Effector memory CD8-positive, alpha-beta T cell (primary cell): ENCODE measurements around the gene TBC1D5.
A peak's percentile ranks its signal among the peaks of the same experiment; 100 is the strongest.

Experiments
- ATAC-seq: fragments of 150-1000 bp; cut with Tn5 transposase; replicated peaks from 2 replicates; pipeline ENCODE4 v1.10.0; 2021; ENCODE audit warnings: mild to moderate bottlenecking, moderate library complexity
- DNase-seq, 3 experiments: peaks; one replicate each; pipeline ENCODE4 v3.0.0; 2021
- H3K27ac Mint-ChIP-seq, 2 donors: one replicate each; pipeline ENCODE4 v1.8.0; 2022; ENCODE audit warnings: mild to moderate bottlenecking in 2 of 2, mixed read lengths in 2 of 2, moderate library complexity in 2 of 2
- H3K27me3 Mint-ChIP-seq, 2 donors: one replicate each; pipeline ENCODE4 v1.8.0; 2022; ENCODE audit warnings: mixed read lengths in 2 of 2
- H3K36me3 Mint-ChIP-seq: one replicate; pipeline ENCODE4 v1.8.0; 2022; ENCODE audit warnings: mild to moderate bottlenecking, moderate library complexity, mixed read lengths; ENCODE audit not compliant: insufficient read depth
- H3K4me1 Mint-ChIP-seq, 2 donors: one replicate each; pipeline ENCODE4 v1.8.0; 2022; ENCODE audit warnings: low read depth in 2 of 2, mixed read lengths in 2 of 2
- H3K4me3 Mint-ChIP-seq, 2 donors: one replicate each; pipeline ENCODE4 v1.8.0; 2022; ENCODE audit warnings: mild to moderate bottlenecking in 2 of 2, mixed read lengths in 2 of 2, moderate library complexity in 2 of 2
- H3K9me3 Mint-ChIP-seq, 2 donors: one replicate each; pipeline ENCODE4 v1.8.0; 2022; ENCODE audit warnings: mixed read lengths in 2 of 2

The TBC1D5 gene

GRCh38 chr3:17231537-17232261 is 510.7 kb downstream of the TBC1D5 start:
- Mint-ChIP-seq H3K36me3 (peaks cover 3% of the 10 kb centered on the region), H3K27me3 (no peaks in the 10 kb centered on the region), H3K27ac (no peak overlapping the region), H3K4me1 (peaks cover 1 to 5% of the 10 kb centered on the region in 2 donors), H3K9me3 (no peaks in the 10 kb centered on the region), H3K4me3 (no peak overlapping the region)
- ATAC-seq (no peak), DNase-seq (no peak)

GRCh38 chr3:17227472-17227871 is 515.0 kb downstream of the TBC1D5 start:
- H3K36me3 Mint-ChIP-seq = peaks cover 3% of the 10 kb centered on the region
- no peak for DNase-seq
- peaks cover 1 to 5% of the 10 kb centered on the region in 2 donors for H3K4me1 Mint-ChIP-seq
- ATAC-seq = no peak
- H3K27me3 Mint-ChIP-seq = no peaks in the 10 kb centered on the region
- H3K27ac Mint-ChIP-seq = no peak overlapping the region
- no peaks in the 10 kb centered on the region for H3K9me3 Mint-ChIP-seq
- no peak overlapping the region for H3K4me3 Mint-ChIP-seq

- ATAC-seq (no peak), DNase-seq (no peak)
- no peaks in the 10 kb centered on the region for H3K27me3 Mint-ChIP-seq
- no peaks in the 10 kb centered on the region for H3K36me3 Mint-ChIP-seq
- H3K9me3 Mint-ChIP-seq = no peaks in the 10 kb centered on the region
- no peak overlapping the region for H3K27ac Mint-ChIP-seq
- no peak overlapping the region for H3K4me3 Mint-ChIP-seq
- no peaks in the 10 kb centered on the region for H3K4me1 Mint-ChIP-seq
Measured at GRCh38 chr3:17221529-17221928, 520.9 kb downstream of the TBC1D5 start.

GRCh38 chr3:17219593-17219992 is 522.8 kb downstream of the TBC1D5 start:
- Mint-ChIP-seq H3K36me3 (no peaks in the 10 kb centered on the region), H3K4me1 (no peaks in the 10 kb centered on the region), H3K27me3 (no peaks in the 10 kb centered on the region), H3K27ac (no peak overlapping the region), H3K4me3 (no peak overlapping the region), H3K9me3 (no peaks in the 10 kb centered on the region)
- ATAC-seq = no peak
- no peak for DNase-seq

GRCh38 chr3:17218587-17218986 is 523.8 kb downstream of the TBC1D5 start:
- Mint-ChIP-seq H3K27me3 (no peaks in the 10 kb centered on the region), H3K36me3 (no peaks in the 10 kb centered on the region), H3K27ac (no peak overlapping the region), H3K4me1 (no peaks in the 10 kb centered on the region), H3K4me3 (no peak overlapping the region), H3K9me3 (no peaks in the 10 kb centered on the region)
- DNase-seq (no peak), ATAC-seq (no peak)

GRCh38 chr3:17217588-17217987 is 524.8 kb downstream of the TBC1D5 start:
- Mint-ChIP-seq H3K36me3 (no peaks in the 10 kb centered on the region), H3K4me1 (no peaks in the 10 kb centered on the region), H3K4me3 (no peak overlapping the region), H3K27ac (no peak overlapping the region), H3K27me3 (no peaks in the 10 kb centered on the region), H3K9me3 (no peaks in the 10 kb centered on the region)
- DNase-seq = no peak
- no peak for ATAC-seq

- ATAC-seq = no peak
- no peak for DNase-seq
Measured at GRCh38 chr3:17213102-17213501, 529.3 kb downstream of the TBC1D5 start.

GRCh38 chr3:17207979-17208378 is 534.5 kb downstream of the TBC1D5 start:
- no peak for DNase-seq
- no peaks in the 10 kb centered on the region for H3K4me1 Mint-ChIP-seq
- ATAC-seq = no peak
- H3K27me3 Mint-ChIP-seq = no peaks in the 10 kb centered on the region
- H3K9me3 Mint-ChIP-seq = peaks cover 0 to 4% of the 10 kb centered on the region in 2 donors
- peak overlapping the region in 1 of 2 donors; percentile 36 for H3K27ac Mint-ChIP-seq
- H3K4me3 Mint-ChIP-seq = no peak overlapping the region
- peaks cover 3% of the 10 kb centered on the region for H3K36me3 Mint-ChIP-seq

More at GRCh38 chr3:17213102-17213501, 529.3 kb downstream of the TBC1D5 start:
- peaks cover 3% of the 10 kb centered on the region for H3K36me3 Mint-ChIP-seq
- H3K4me3 Mint-ChIP-seq = no peak overlapping the region
- no peaks in the 10 kb centered on the region for H3K9me3 Mint-ChIP-seq
- H3K4me1 Mint-ChIP-seq = no peaks in the 10 kb centered on the region
- no peaks in the 10 kb centered on the region for H3K27me3 Mint-ChIP-seq
- H3K27ac Mint-ChIP-seq = no peak overlapping the region

GRCh38 chr3:17207019-17207418 is 535.4 kb downstream of the TBC1D5 start:
- Mint-ChIP-seq H3K36me3 (peaks cover 3% of the 10 kb centered on the region), H3K9me3 (peaks cover 0 to 7% of the 10 kb centered on the region in 2 donors)

GRCh38 chr3:17204049-17204650 is 538.3 kb downstream of the TBC1D5 start:
- Mint-ChIP-seq H3K27me3 (no peaks in the 10 kb centered on the region), H3K36me3 (no peaks in the 10 kb centered on the region), H3K4me1 (no peaks in the 10 kb centered on the region), H3K9me3 (peaks cover 0 to 12% of the 10 kb centered on the region in 2 donors), H3K4me3 (no peak overlapping the region), H3K27ac (no peak overlapping the region)
- DNase-seq (no peak), ATAC-seq (no peak)

More at GRCh38 chr3:17207019-17207418, 535.4 kb downstream of the TBC1D5 start:
- ATAC-seq (no peak), DNase-seq (no peak)
- H3K27ac Mint-ChIP-seq = no peak overlapping the region
- H3K27me3 Mint-ChIP-seq = no peaks in the 10 kb centered on the region
- no peak overlapping the region for H3K4me3 Mint-ChIP-seq
- H3K4me1 Mint-ChIP-seq = no peaks in the 10 kb centered on the region

GRCh38 chr3:17201538-17201937 is 540.9 kb downstream of the TBC1D5 start:
- Mint-ChIP-seq H3K36me3 (no peaks in the 10 kb centered on the region), H3K9me3 (peaks cover 0 to 12% of the 10 kb centered on the region in 2 donors), H3K4me1 (no peaks in the 10 kb centered on the region), H3K27me3 (no peaks in the 10 kb centered on the region), H3K4me3 (no peak overlapping the region), H3K27ac (no peak overlapping the region)
- no peak for DNase-seq
- no peak for ATAC-seq

GRCh38 chr3:17195856-17196604 is 546.4 kb downstream of the TBC1D5 start:
- ATAC-seq = no peak

GRCh38 chr3:17195192-17195611 is 547.2 kb downstream of the TBC1D5 start:
- Mint-ChIP-seq H3K4me3 (no peak overlapping the region), H3K9me3 (no peaks in the 10 kb centered on the region)
- ATAC-seq = no peak

More at GRCh38 chr3:17195856-17196604, 546.4 kb downstream of the TBC1D5 start:
- H3K36me3 Mint-ChIP-seq = no peaks in the 10 kb centered on the region
- H3K4me3 Mint-ChIP-seq = no peak overlapping the region
- DNase-seq = no peak
- H3K4me1 Mint-ChIP-seq = peaks cover 3 to 5% of the 10 kb centered on the region in 2 donors
- H3K9me3 Mint-ChIP-seq = no peaks in the 10 kb centered on the region
- peak overlapping the region in 1 of 2 donors; percentile 77 for H3K27ac Mint-ChIP-seq
- H3K27me3 Mint-ChIP-seq = no peaks in the 10 kb centered on the region

More at GRCh38 chr3:17195192-17195611, 547.2 kb downstream of the TBC1D5 start:
- H3K27ac Mint-ChIP-seq = peak overlapping the region; percentile 33 to 77
- no peaks in the 10 kb centered on the region for H3K27me3 Mint-ChIP-seq
- DNase-seq = no peak
- peaks cover 7 to 13% of the 10 kb centered on the region in 2 donors for H3K4me1 Mint-ChIP-seq
- no peaks in the 10 kb centered on the region for H3K36me3 Mint-ChIP-seq
